ENCODE data around the gene ALDH3A1.

Gene ALDH3A1

DNA sequence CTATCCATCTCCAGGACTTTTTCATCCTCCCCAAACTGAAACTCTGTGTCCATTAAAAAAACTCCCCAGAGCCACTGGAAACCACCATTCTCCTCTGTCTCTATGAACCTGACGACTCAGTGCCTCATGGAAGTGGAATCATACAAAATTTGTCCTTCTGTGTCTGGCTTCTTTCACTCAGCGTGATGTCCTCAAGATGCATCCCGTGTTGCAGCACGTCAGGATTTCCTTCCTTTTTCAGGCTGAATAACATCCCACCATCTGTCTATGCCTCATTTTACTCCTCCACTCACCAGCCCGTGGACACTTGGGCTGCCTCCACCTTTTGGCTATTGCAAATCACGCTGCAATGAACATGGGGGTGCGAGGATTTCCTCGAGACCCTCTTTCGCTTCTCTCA, 12.6 kb upstream of the ALDH3A1 start:
- in situ Hi-C loops (cut with MboI; ENCODE audit: low sequenced_read_pairs), result no loop called here

DNA sequence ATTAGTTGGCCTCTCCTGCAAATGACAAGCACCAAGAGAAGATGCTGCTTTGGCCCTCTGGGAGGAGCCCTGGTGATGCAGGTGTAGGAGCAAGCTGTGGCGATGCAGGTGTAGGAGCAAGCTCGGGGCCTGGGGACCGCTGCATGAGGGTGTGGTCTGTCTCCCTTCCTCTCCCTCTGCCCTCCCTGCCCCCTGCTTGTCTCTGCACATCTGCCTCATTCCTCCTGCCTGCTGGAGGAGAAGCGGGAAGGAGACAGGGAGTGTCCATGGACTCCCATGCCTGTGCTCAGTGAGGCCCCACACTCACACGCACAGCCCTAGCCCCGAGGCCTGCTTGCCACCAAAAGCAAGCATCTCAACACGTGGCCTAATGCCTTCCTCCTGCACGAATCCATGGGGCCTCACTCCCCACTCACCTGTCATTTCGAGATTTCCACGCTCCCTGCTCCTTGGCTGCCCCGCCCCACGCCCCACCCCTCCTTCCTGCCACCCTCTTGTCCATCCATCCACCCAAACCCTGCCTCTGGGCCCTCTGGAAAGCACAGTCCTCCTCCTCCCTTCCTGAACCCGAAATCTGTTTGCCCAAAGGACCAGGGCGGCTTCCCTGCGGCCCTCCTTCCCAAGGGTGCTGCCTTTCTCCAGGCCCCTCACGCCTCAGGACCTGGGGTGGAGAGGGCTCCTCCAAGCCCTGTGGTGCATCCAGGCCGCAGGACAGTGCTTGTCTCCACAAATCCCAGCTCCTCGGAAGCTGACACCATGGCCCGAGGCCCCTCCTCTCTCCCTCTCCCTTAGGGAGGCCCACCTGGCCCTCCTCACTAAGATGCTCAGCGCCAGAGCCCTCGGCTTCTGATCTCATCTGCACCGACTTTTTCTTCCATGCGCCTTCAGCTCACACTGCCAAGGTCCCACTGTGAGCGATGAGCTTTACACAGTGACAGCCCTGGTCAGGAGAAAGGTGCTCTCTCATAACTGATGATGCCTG, 11.8 kb upstream of the ALDH3A1 start:
- in situ Hi-C loops (cut with MboI; ENCODE audit: low sequenced_read_pairs), result loop anchor here (10.0 kb wide), 1 partner anchor 245 kb away; no protein-coding TSS in a partner anchor

DNA sequence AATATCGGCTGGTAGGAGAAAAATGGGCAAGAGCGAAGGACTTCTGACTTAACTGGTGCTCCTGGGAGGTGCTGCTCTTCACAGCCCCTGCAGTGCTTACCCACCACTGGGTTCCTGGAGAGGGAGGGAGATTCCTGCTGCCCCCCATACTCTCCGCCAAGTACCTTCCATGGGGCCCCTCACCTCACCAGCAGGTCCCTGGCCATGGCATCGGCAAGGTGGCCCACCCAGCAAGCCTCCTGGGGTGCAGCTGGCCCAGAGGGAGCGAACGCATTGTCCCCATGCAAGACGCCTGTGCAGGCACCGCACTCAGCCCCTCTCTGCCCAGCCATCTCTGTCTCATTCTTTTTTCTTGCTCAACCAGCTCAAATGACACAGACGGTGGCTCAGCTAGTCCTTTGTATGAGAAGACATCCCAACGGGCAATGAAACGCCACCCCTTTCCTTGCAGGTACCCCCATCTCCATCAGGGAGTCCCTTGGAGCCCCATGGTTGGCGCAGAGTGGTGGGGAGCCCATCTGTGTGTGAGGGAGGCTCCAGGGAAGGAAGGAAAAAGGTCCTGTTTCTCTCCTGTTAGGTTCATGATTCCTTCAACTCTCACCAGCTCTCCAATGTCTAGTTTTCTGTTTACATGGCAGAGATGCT, 9.6 kb upstream of the ALDH3A1 start:
- in situ Hi-C loops (cut with MboI; ENCODE audit: low sequenced_read_pairs), result loop anchor here (10.0 kb wide), 1 partner anchor 243 kb away; no protein-coding TSS in a partner anchor

DNA sequence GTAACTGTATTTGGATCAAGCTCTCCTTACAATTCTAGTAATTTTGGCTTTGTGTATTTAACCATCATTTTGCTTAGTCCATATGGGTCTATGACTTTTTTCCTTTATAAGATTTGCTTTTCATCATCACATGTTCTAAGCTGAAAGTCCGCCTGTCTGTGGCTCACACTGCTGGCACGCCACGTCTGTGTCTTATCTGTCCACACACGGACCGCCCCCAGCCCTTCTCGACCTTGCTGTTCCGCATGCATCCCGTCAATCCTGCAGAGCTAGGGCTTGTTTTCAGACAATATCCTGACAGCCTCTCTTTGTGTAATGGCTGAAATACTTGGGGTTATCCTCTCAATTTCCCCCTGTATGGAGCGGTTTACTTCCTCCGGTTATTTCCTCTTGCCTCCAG, 8.4 kb upstream of the ALDH3A1 start:
- in situ Hi-C loops (cut with MboI; ENCODE audit: low sequenced_read_pairs), result loop anchor here (10.0 kb wide), 1 partner anchor 242 kb away; no protein-coding TSS in a partner anchor

DNA sequence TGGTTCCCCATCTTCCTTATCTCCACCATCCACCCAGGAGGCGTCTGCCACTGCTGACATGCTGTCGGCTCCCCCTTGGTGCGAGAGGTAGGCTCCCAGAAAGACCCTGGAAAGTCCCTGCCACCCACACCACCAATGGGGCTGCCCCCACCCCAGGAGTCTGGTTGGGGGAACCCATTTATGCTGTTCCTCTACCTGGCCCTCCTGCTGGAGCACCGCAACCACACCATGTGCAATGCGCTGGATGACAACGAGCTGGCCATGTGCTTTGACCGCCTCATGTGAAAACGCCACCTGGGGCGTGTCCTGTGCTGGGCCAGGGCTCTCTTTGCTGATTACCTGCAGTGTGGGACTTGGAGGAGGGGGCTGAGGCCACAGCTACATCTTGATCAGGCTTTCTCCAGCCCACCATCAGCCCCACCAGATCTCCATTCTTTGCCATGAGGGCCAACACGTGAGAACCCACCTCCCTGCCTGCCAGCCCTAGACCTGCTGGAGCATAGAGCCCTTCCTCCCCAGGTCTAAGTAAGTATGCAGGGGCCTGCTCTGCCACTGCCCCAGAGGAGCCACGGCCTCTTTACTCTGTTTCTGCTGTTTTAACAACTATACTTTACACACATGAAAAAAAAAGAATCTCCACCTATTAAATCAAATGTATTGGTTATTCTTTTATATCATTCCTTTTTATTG, 7.9 kb upstream of the ALDH3A1 start:
- in situ Hi-C loops (cut with MboI; ENCODE audit: low sequenced_read_pairs), result loop anchor here (10.0 kb wide), 1 partner anchor 241 kb away; no protein-coding TSS in a partner anchor

DNA sequence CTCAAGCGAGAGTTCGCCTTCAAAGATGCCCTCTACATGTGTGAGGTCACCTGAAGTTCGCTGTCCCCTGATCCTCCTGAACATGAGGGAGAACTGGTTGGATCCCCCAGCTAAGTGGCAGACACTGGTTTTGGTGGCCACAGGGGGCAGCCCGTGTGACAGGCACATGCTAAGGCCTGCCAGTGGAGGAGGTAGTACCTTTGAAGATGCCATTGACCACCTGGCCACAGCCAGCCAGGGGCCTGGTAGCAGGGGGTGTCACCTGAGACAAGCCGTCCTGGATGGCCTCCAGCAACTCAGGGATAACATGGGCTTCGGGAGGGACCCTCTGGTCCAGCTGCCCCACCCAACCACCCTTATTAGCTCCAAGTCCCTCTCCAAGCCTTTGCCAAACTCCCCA, 7.3 kb upstream of the ALDH3A1 start:
- in situ Hi-C loops (cut with MboI; ENCODE audit: low sequenced_read_pairs), result loop anchor here (10.0 kb wide), 1 partner anchor 241 kb away; no protein-coding TSS in a partner anchor

DNA sequence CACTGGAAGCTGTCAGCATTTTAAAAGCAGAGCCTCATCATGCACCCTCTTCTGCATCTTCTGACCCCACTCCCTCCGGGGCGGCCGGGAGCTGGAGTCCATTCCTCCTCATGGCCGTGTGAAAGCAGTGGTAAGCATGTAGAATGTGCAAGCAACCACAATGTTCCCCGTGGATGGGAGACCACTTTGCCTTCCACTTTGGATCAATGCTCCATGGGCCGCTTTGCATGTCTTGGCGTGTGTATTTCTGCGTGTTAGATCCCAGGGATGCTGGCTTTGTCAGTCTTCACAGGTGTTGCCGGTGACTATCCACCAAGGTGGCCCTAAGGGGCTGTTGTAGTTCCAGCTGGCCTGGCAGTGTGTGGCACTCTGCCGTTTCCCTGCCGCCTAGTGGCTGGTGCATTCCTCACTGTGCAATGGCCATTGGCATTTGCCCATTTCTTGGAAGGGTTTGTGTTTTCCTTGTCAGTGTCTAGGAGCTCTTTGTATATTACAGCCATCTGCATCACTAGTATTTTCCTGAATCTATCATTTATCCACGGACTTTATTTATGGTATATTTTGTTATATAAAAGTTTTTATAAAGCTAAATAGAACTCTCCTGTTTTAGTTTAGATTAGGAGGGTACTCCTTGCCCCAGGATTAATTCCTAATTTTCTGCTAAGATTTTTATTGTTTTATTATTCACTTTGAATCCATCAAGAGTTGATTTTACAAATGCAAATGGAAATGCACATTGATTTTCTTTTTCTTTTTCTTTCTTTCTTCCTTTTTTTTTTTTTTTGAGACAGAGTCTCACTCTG, 5.8 kb upstream of the ALDH3A1 start:
- in situ Hi-C loops (cut with MboI; ENCODE audit: low sequenced_read_pairs), result loop anchor here (10.0 kb wide), 1 partner anchor 239 kb away; no protein-coding TSS in a partner anchor

DNA sequence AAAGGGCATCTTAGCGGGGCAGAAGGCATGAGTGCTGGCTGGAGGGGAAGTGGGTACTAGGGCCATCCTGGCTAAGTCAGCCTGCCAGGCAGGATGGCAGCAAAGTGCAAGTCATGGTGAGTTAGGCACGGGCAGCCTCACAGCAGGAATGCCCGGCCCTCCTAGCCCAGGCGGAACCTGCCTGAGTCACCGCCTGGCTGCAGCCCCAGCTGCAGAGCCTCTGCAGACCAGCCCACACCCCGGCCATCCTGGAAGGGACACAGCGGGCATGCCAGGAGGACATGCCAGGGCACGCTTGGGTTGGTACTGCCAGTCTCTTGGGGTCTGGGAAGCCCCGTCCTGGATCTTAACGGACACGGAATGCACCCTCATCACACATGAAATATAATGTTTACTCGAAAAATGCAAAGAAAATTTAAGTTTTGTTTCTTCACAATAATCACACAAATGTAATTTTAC, 5.0 kb upstream of the ALDH3A1 start:
- in situ Hi-C loops (cut with MboI; ENCODE audit: low sequenced_read_pairs), result loop anchor here (10.0 kb wide), 1 partner anchor 238 kb away; no protein-coding TSS in a partner anchor

DNA sequence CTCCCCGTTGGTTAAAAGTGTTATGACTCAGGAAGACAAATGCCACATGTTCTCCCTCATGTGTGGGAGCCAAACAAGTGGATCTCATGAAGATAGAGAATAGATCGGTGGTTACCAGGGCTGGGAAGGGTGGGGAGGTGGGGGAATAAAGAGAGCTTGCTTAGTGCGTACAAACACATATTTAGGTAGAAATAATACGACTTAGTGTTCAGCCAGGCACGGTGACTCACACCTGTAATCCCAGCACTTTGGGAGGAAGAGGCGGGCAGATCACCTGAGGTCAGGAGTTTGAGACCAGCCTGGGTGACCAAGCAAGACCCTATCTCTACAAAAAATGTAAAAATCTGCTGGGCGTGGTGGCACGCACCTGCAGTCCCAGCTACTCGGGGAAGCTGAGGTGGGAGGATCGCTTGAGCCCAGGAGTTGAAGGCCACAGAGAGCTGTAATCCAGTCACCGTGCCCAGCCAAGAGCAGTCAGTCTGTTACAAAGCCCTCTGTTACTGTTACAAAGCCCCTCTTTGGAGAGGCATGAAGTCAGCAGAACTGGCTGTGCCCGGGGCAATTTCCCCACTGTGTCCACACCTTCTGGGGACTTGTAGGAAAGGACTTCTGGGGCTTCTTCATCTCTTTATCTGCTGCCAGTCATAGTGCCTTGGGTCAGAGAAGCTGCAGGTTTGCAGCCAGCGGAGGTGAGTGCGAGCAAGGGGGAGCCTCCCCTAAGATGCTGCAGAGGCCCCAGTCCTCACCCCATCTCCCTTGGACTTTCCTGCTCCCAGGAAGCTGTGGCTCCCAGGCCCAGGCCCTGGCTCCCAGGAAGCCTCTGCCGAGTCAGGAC, 4.3 kb upstream of the ALDH3A1 start:
- in situ Hi-C loops (cut with MboI; ENCODE audit: low sequenced_read_pairs), result loop anchor here (10.0 kb wide), 1 partner anchor 238 kb away; no protein-coding TSS in a partner anchor

DNA sequence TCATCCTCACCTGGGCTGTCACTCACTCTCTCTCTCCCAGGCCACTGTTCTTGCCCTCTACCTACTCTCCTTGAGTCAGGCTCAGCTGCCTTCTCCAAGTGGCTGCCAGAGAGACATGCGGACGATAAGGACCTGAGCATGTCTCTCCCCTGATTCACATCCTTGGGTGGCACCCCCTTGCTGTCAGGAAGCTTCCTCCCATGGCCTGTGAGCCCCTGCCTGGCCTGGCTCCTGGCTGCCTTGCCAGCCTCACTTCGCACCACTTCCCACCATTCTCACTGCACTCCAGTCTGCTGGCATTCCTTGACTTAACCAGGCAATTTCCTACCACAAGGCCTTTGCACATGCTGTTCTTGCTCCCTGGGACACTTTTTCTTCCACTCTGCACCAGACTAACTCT, 2.7 kb upstream of the ALDH3A1 start:
- in situ Hi-C loops (cut with MboI; ENCODE audit: low sequenced_read_pairs), result loop anchor here (10.0 kb wide), 1 partner anchor 236 kb away; no protein-coding TSS in a partner anchor

DNA sequence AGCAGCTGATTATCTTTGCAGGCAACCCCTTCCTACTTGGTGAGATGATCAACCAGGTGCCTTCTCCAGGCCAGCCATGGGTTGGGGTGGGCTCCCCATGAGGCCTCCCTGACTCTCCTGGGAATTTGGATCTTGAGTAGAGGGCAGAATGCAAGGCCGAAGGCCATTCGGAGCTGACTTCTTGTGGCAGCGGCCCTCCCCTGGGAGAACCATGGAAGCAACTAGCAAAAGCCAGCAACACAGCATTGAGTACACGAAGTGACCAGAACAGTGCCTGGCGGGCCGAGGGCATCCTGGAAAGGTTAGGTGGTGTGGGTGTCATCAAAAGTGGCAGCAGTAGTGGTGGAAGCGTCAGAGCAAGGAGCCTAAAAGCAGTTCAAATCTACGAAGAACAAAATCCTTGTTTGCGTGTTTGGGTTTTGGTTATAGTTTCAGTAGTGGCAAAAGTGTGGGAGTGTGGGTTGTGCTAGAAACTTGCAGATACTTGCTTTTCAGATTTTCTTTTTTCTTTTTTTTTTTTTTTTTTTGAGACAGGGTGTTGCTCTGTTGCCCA, 2.0 kb upstream of the ALDH3A1 start:
- in situ Hi-C loops (cut with MboI; ENCODE audit: low sequenced_read_pairs), result loop anchor here (10.0 kb wide), 1 partner anchor 235 kb away; no protein-coding TSS in a partner anchor

DNA sequence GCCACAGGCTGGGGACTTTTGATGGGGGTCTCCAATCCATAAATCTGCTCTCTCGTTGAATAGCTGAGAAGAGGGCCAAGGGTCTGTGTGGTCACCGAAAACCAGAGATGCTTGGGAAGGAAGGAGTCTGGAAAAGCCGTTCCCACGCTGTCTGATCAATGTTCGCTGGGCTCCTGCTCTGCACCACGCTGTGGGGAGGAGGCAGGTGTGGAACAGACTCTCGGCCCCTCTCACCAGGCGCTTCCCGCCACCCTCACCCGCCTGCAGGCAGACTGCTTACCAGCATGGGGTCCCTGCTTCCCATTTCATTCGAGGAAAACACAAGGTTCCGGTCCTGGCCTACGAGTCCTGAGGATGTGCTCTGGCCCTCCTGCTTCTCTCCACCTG, 702 bp upstream of the ALDH3A1 start:
- in situ Hi-C loops (cut with MboI; ENCODE audit: low sequenced_read_pairs), result no loop called here

DNA sequence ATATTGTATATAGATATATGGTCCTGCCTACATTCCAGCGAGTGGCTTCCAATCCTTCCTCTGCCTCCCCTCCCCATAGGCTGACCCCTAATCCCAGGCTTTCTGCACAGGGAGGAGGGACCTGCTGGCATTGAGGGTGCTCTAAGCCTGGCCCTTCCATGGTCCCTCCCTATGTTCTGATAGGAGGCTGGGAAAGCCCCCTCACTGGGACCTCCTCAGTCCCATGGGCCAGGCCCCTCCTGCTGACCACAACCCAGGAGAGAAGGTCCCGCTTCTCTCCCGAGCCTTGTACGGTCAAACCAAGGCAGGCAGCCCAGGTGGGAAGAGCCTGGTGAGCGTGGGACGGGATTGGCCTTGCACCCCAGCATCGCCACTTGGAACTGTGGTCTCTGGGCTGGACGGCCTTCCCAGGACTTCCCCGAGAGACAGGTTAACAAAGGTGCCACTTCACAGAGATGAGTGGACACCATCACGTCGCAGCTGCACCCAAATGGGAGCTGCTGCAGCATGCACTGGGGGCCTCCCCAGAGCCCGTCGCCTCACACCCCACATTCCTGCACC, 859 bp downstream of the ALDH3A1 start:
- in situ Hi-C loops (cut with MboI; ENCODE audit: low sequenced_read_pairs), result no loop called here

DNA sequence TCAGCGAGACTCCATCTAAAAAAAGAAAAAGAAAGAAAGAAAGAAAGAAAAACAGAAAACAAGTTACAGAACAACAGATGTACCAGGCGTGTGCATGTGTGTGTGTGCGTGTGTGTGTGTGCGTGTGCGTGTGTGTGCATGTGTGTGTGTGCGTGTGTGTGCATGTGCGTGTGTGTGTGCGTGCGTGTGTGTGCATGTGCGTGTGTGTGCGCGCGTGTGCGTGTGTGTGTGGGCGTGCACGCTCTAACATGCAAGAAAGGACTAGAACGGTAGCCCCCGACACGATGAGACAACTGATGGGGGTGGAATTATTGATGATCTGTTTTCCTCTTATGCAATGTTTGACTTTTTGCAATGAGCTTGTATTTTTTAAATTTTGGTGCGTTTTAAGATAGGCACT, 1.6 kb downstream of the ALDH3A1 start:
- in situ Hi-C loops (cut with MboI; ENCODE audit: low sequenced_read_pairs), result no loop called here

DNA sequence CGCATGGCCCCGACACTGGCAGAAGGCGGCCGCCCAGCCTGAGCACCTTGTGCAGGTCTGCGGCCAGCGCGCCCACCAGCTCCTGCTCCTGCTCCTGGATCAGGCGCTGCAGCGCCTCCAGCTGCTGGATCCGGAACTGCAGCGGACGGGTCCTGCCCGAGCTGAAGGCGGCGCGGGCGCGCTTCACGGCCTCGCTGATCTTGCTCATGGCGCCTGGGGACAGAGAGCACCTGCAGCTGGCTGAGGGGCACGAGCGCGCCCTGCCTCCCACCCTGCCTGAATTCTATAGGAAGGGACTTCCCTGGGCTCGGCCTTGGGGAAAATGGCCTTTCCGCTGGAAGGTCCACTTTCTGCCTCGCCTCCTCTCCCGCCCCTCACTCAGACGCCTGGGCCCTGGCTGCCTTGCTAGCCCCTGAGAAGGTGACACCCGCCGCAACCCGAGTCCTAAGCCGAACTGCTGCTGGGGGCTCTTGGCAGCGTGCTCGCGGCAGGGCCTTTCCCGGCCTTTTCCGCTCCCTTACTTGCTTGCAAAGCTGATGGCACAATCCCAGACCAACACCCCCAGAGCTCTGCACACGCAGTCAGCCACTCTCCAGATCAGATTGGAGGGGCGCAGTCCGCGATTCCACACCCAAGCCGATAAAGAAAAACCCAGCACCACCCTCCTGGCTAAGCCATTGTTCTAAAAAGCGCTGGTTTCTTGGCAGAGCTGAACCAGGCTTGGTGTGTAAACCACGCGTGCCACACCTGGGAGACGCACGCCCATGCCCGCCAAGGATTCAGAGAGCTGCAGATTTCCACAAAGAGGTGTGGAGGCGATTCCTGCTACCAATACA, 3.0 kb downstream of the ALDH3A1 start:
- in situ Hi-C loops (cut with MboI; ENCODE audit: low sequenced_read_pairs), result no loop called here

DNA sequence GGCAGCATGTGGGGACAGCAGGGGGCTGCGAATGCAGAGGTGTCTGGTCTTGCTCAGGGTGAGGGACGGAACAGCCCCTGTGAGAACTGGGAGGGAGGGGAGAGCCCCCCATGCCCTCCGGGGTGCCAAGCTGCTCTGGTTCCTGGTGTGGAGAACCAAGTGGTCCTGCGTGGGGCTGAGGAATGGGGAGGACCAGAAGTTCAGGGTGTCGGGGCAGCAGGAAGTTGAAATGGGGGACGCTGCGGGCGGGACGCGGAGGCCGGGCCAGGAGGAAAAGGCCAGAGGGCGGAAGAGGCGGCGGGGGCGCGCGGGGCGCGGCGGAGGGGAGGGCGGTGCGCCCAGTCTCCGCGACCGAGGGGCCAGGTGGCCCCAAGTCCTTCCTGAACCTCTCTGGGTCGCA, 3.6 kb downstream of the ALDH3A1 start:
- in situ Hi-C loops (cut with MboI; ENCODE audit: low sequenced_read_pairs), result no loop called here

Data from HL-60/S4 (cell line).